Hepatocyte (in vitro differentiated cells): Measurements from ENCODE around the gene ARSG. TPM values are rescaled to one million over a fixed set of nuclear protein-coding genes. Genes with fewer than 3 reads are reported as not detected.

Experiments used
- DNase-seq: peaks from one replicate; pipeline ENCODE4 v3.0.0-alpha.2; 2016; ENCODE audit warnings: low spot score
- H2AFZ ChIP-seq: fragments of 200-600 bp; sonication (generic); 2 replicates; pipeline ENCODE4 v1.6.0; 2016; ENCODE audit warnings: antibody characterized with exemption, mild to moderate bottlenecking
- H3K27ac ChIP-seq: fragments of 200-600 bp; sonication (generic); 2 replicates; pipeline ENCODE4 v1.5.1; 2016; ENCODE audit warnings: mild to moderate bottlenecking
- H3K27me3 ChIP-seq: fragments of 200-600 bp; sonication (generic); 2 replicates; pipeline ENCODE4 v1.6.1; 2016
- H3K36me3 ChIP-seq: fragments of 200-600 bp; sonication (generic); replicated peaks from 2 replicates; pipeline ENCODE4 v1.5.1; 2016; ENCODE audit warnings: low read depth; ENCODE audit not compliant: insufficient read depth
- H3K4me1 ChIP-seq: fragments of 200-600 bp; sonication (generic); 2 replicates; pipeline ENCODE4 v1.5.1; 2016; ENCODE audit warnings: mild to moderate bottlenecking, moderate library complexity; ENCODE audit not compliant: insufficient read depth
- H3K4me2 ChIP-seq: fragments of 200-600 bp; sonication (generic); 2 replicates; pipeline ENCODE4 v1.6.0; 2016
- H3K4me3 ChIP-seq: fragments of 200-600 bp; sonication (generic); 2 replicates; pipeline ENCODE4 v1.5.1; 2016; ENCODE audit warnings: mild to moderate bottlenecking
- H3K79me2 ChIP-seq: fragments of 200-600 bp; sonication (generic); 2 replicates; pipeline ENCODE4 v1.6.0; 2017; ENCODE audit warnings: mild to moderate bottlenecking
- H3K9me2 ChIP-seq: fragments of 200-600 bp; sonication (generic); replicated peaks from 2 replicates; pipeline ENCODE4 v1.6.0; 2017; ENCODE audit warnings: mild to moderate bottlenecking; ENCODE audit not compliant: insufficient read depth
- H3K9me3 ChIP-seq: fragments of 200-600 bp; sonication (generic); 2 replicates; pipeline ENCODE4 v1.5.1; 2016; ENCODE audit warnings: low read depth, mild to moderate bottlenecking
- H4K20me1 ChIP-seq: fragments of 200-600 bp; sonication (generic); 2 replicates; pipeline ENCODE4 v1.6.0; 2016; ENCODE audit warnings: mild to moderate bottlenecking; ENCODE audit not compliant: insufficient read depth, poor library complexity, severe bottlenecking
- EZH2 ChIP-seq: fragments of 200-600 bp; sonication (generic); IDR thresholded peaks from 2 replicates; pipeline ENCODE4 v1.6.1; 2016; ENCODE audit warnings: antibody characterized with exemption, mild to moderate bottlenecking, borderline replicate concordance
- EZH2phosphoT487 ChIP-seq: fragments of 200-600 bp; sonication (generic); IDR thresholded peaks from one replicate; pipeline ENCODE4 v1.6.1; 2018; ENCODE audit warnings: antibody characterized with exemption, mild to moderate bottlenecking, low read depth, moderate library complexity; ENCODE audit not compliant: unreplicated experiment, severe bottlenecking
- WGBS: methylation state at CpG from one replicate; pipeline ENCODE4 v1.1.6; 2016; ENCODE audit warnings: low lambda C conversion rate; ENCODE audit errors: missing lambda C conversion rate; 5-methylcytosine and 5-hydroxymethylcytosine counted together
- polyA plus RNA-seq: library from polyadenylated mRNA; unstranded; fragments of >200 nt; fragmentation: Nextera tagmentation; extraction: Ambion mirVana; gene quantifications from 2 replicates; pipeline ENCODE4 v1.2.1, GENCODE V29; 2016
- total RNA-seq: library from RNA; depleted of rRNA; stranded (reverse); fragments of >200 nt; gene quantifications from 2 replicates; pipeline ENCODE4 v1.2.3, GENCODE V29; 2014
- TF ChIP-seq, protein P1 (sequence below): fragments of 200-600 bp; sonication (generic); IDR thresholded peaks from 2 replicates; pipeline ENCODE4 v1.5.1; 2016; ENCODE audit warnings: antibody characterized with exemption, mild to moderate bottlenecking; ENCODE audit not compliant: poor library complexity

The ARSG gene
- total and polyA plus RNA-seq, 2 experiments from 2014 or later: 1.3 to 1.4 TPM

- Histone ChIP-seq H3K36me3 (no peaks in the 10 kb centered on the region), H3K4me3 (no peak overlapping the region), H3K9me3 (no peaks in the 10 kb centered on the region), H4K20me1 (no peaks in the 10 kb centered on the region), H3K4me2 (no peak overlapping the region), H2AFZ (no peak overlapping the region), H3K4me1 (peaks cover 12% of the 10 kb centered on the region), H3K27me3 (no peaks in the 10 kb centered on the region), H3K9me2 (no peaks in the 10 kb centered on the region), H3K79me2 (no peaks in the 10 kb centered on the region), H3K27ac (no peak overlapping the region)
- TF ChIP-seq EZH2phosphoT487: no peak
- TF ChIP-seq, protein P1, sequence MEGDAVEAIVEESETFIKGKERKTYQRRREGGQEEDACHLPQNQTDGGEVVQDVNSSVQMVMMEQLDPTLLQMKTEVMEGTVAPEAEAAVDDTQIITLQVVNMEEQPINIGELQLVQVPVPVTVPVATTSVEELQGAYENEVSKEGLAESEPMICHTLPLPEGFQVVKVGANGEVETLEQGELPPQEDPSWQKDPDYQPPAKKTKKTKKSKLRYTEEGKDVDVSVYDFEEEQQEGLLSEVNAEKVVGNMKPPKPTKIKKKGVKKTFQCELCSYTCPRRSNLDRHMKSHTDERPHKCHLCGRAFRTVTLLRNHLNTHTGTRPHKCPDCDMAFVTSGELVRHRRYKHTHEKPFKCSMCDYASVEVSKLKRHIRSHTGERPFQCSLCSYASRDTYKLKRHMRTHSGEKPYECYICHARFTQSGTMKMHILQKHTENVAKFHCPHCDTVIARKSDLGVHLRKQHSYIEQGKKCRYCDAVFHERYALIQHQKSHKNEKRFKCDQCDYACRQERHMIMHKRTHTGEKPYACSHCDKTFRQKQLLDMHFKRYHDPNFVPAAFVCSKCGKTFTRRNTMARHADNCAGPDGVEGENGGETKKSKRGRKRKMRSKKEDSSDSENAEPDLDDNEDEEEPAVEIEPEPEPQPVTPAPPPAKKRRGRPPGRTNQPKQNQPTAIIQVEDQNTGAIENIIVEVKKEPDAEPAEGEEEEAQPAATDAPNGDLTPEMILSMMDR: peak; percentile 84
- no peak for TF ChIP-seq EZH2
- DNase-seq: peak; percentile 87
- 73% methylated on average over 20 of the region's 20 CpGs for WGBS
Observed at GRCh38 chr17:68435876-68436842, 144.9 kb downstream of the ARSG start.

DNA sequence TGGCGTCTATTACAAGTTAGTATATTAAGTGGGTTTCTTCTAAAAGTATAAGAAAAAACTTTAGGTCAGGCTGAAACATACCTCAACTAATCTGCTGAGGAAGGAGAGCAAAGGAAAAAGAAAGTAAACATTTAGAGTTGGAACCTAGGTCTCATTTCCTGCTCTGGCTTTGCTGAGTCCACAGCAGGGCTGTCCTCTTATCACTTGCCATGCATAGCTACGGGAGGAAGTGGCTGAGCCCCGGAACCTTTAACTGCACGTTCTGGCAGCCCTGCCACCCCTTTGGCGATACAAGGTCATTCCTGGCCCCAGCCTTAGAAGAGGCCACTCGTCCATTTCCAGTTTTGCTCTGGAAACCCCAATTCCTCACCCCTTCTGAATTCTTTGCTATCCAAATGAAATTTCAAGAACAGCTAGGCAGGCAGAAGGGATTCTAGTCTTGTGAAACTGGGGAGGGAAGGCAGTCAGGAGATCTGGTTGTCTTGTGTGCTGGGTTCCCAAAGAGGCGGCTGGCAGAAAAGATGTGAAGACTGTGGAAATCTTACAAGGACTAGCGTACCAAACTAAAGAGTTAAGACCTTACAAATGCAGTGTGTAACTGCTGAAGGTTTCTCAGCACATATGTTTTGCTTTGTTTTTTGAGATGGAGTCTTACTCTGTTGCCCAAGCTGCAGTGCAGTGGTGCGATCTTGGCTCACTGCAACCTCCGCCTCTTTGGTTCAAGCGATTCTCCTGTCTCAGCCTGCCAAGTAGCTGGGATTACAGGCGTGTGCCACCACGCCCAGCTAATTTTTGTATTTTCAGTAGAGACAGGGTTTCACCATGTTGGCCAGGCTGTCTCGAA lies 146.9 kb downstream of the ARSG start:
- Histone ChIP-seq H3K9me2 (no peaks in the 10 kb centered on the region), H3K27ac (peak overlapping the region; percentile 90), H3K27me3 (no peaks in the 10 kb centered on the region), H4K20me1 (no peaks in the 10 kb centered on the region), H3K9me3 (no peaks in the 10 kb centered on the region), H3K79me2 (no peaks in the 10 kb centered on the region), H3K4me1 (peaks cover 21% of the 10 kb centered on the region), H3K4me2 (peak overlapping the region; percentile 52), H2AFZ (no peak overlapping the region), H3K4me3 (no peak overlapping the region), H3K36me3 (no peaks in the 10 kb centered on the region)
- peak; percentile 63 for DNase-seq
- WGBS: 62% methylated on average over 14 of the region's 14 CpGs
- TF ChIP-seq, protein P1: no peak
- TF ChIP-seq EZH2 (no peak), EZH2phosphoT487 (no peak)

DNA sequence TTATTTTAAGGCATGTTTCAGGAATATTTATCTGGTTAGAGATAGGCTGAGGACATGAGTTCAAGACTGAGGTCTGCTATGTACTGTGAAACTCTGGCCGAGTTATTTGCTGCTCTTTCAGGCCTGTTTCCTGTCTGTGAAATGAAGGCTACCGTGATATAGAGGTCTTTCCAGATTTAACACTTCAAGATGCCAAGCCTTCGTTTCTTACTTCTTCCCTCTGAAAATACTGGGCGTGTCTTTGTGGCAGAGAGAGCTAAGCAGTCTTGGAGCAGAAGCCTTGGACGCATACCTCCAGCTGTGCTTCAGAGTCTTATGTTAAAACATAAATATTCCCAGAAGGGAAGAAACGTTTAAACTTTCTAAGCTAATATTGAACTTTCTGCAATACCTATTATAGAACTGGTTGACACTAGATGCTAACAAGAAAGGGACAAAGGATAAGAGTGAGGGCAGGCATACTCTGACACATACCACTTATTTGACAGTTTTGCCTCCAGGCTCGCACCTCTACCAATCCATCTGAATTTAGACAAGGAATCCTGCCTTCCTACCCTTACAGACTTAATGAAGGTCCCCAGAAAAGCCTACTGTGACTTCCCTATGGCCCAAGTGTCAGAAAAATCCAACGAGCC lies 148.5 kb downstream of the ARSG start:
- Histone ChIP-seq H3K79me2 (no peaks in the 10 kb centered on the region), H3K36me3 (no peaks in the 10 kb centered on the region), H2AFZ (no peak overlapping the region), H3K27ac (no peak overlapping the region), H3K9me3 (no peaks in the 10 kb centered on the region), H3K9me2 (no peaks in the 10 kb centered on the region), H4K20me1 (no peaks in the 10 kb centered on the region), H3K27me3 (no peaks in the 10 kb centered on the region), H3K4me2 (no peak overlapping the region), H3K4me1 (peaks cover 21% of the 10 kb centered on the region), H3K4me3 (no peak overlapping the region)
- no peak for TF ChIP-seq EZH2phosphoT487
- no peak for DNase-seq
- 77% methylated on average over 8 of the region's 8 CpGs for WGBS
